H1 (cell line): Measurements from ENCODE around the gene KIAA1328. TPM values are rescaled to one million over a fixed set of nuclear protein-coding genes. Genes with fewer than 3 reads are reported as not detected.

Source experiments
- CTBP2 ChIP-seq: IDR thresholded peaks from 2 replicates; pipeline ENCODE4 v1.7.0; 2011; ENCODE audit warnings: borderline replicate concordance, mild to moderate bottlenecking, moderate library complexity, mixed read lengths, low read length; ENCODE audit not compliant: insufficient read depth, insufficient read length
- FOSL1 ChIP-seq: IDR thresholded peaks from 2 replicates; pipeline ENCODE4 v1.6.1; 2011; ENCODE audit warnings: mild to moderate bottlenecking, low read depth, low read length, moderate library complexity; ENCODE audit not compliant: insufficient read depth
- polyA plus RNA-seq, 7 experiments: library from polyadenylated mRNA; depleted of rRNA in 3 of 7; stranded (reverse) in 5 of 7; unstranded in 2 of 7; fragments of >200 nt in 5 of 7; fragments of 200-250 nt in 2 of 7; gene quantifications; 1 replicate in 5 of 7; 2 replicates in 1 of 7; 4 replicates in 1 of 7; pipeline versions ENCODE4 v1.2.1 to v1.2.3, GENCODE V29; 2011 to 2013; ENCODE audit warnings: missing spikeins in 2 of 7, mixed read lengths in 2 of 7
- total RNA-seq: library from RNA; stranded (reverse); fragmentation: NEBNext Ultra II Directional; extraction: Animal tissue kit (Norgen Biotek cat#: 25700); gene quantifications from 2 replicates; pipeline ENCODE4 v1.2.1, GENCODE V29; 2021
- TF ChIP-seq, protein P1 (sequence below): IDR thresholded peaks from 2 replicates; pipeline ENCODE4 v1.6.1; 2012; ENCODE audit warnings: inconsistent platforms
- TF ChIP-seq, protein P2 (sequence below): fragments of 300-600 bp; sonication (generic); IDR thresholded peaks from 2 replicates; pipeline ENCODE4 v1.7.1; 2012; ENCODE audit warnings: low read length, moderate library complexity, mild to moderate bottlenecking, inconsistent platforms; ENCODE audit not compliant: insufficient replicate concordance

The KIAA1328 gene
- total and polyA plus RNA-seq, 2 of the 8 experiments (the other 6 are each of a cell fraction or from before 2014, with no cell fraction given) = 2.6 to 5.7 TPM

DNA sequence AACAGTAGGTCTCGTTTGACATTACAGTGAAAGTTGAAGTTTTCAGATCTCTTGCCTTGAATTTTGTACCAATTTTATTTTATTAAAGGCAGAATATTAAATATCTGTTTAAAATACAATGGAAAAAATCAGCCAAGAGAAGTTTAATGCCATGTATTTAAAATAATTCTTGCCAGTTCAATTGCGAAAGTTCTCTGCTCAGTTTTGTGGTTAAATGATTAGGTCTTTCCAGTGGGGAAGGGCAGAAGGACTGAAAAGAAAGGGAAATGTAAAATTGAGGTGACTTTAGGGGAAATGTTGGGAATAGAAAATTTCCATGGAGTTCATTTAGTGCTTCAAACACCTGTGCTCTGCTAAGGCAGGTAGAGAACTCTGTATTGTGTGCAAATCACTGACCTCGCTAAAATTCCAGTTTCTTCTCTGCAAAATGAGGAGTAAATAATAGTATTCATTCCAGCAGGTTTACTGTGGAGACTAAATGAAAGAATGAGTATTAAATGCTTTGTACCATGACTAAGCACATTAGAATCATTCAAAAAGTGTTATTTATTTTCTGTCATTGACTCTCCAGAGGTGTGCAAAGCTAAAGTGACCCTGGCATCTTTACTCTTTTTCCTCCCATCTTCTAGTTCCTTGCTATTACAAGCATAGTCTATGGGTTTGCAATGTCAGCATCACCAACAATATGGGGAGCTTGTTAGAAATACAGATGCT lies 74.4 kb downstream of the KIAA1328 start (continued):
- no peak for TF ChIP-seq CTBP2
- TF ChIP-seq FOSL1 = no peak
- TF ChIP-seq, protein P1, sequence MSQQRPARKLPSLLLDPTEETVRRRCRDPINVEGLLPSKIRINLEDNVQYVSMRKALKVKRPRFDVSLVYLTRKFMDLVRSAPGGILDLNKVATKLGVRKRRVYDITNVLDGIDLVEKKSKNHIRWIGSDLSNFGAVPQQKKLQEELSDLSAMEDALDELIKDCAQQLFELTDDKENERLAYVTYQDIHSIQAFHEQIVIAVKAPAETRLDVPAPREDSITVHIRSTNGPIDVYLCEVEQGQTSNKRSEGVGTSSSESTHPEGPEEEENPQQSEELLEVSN = no peak
- TF ChIP-seq, protein P2, sequence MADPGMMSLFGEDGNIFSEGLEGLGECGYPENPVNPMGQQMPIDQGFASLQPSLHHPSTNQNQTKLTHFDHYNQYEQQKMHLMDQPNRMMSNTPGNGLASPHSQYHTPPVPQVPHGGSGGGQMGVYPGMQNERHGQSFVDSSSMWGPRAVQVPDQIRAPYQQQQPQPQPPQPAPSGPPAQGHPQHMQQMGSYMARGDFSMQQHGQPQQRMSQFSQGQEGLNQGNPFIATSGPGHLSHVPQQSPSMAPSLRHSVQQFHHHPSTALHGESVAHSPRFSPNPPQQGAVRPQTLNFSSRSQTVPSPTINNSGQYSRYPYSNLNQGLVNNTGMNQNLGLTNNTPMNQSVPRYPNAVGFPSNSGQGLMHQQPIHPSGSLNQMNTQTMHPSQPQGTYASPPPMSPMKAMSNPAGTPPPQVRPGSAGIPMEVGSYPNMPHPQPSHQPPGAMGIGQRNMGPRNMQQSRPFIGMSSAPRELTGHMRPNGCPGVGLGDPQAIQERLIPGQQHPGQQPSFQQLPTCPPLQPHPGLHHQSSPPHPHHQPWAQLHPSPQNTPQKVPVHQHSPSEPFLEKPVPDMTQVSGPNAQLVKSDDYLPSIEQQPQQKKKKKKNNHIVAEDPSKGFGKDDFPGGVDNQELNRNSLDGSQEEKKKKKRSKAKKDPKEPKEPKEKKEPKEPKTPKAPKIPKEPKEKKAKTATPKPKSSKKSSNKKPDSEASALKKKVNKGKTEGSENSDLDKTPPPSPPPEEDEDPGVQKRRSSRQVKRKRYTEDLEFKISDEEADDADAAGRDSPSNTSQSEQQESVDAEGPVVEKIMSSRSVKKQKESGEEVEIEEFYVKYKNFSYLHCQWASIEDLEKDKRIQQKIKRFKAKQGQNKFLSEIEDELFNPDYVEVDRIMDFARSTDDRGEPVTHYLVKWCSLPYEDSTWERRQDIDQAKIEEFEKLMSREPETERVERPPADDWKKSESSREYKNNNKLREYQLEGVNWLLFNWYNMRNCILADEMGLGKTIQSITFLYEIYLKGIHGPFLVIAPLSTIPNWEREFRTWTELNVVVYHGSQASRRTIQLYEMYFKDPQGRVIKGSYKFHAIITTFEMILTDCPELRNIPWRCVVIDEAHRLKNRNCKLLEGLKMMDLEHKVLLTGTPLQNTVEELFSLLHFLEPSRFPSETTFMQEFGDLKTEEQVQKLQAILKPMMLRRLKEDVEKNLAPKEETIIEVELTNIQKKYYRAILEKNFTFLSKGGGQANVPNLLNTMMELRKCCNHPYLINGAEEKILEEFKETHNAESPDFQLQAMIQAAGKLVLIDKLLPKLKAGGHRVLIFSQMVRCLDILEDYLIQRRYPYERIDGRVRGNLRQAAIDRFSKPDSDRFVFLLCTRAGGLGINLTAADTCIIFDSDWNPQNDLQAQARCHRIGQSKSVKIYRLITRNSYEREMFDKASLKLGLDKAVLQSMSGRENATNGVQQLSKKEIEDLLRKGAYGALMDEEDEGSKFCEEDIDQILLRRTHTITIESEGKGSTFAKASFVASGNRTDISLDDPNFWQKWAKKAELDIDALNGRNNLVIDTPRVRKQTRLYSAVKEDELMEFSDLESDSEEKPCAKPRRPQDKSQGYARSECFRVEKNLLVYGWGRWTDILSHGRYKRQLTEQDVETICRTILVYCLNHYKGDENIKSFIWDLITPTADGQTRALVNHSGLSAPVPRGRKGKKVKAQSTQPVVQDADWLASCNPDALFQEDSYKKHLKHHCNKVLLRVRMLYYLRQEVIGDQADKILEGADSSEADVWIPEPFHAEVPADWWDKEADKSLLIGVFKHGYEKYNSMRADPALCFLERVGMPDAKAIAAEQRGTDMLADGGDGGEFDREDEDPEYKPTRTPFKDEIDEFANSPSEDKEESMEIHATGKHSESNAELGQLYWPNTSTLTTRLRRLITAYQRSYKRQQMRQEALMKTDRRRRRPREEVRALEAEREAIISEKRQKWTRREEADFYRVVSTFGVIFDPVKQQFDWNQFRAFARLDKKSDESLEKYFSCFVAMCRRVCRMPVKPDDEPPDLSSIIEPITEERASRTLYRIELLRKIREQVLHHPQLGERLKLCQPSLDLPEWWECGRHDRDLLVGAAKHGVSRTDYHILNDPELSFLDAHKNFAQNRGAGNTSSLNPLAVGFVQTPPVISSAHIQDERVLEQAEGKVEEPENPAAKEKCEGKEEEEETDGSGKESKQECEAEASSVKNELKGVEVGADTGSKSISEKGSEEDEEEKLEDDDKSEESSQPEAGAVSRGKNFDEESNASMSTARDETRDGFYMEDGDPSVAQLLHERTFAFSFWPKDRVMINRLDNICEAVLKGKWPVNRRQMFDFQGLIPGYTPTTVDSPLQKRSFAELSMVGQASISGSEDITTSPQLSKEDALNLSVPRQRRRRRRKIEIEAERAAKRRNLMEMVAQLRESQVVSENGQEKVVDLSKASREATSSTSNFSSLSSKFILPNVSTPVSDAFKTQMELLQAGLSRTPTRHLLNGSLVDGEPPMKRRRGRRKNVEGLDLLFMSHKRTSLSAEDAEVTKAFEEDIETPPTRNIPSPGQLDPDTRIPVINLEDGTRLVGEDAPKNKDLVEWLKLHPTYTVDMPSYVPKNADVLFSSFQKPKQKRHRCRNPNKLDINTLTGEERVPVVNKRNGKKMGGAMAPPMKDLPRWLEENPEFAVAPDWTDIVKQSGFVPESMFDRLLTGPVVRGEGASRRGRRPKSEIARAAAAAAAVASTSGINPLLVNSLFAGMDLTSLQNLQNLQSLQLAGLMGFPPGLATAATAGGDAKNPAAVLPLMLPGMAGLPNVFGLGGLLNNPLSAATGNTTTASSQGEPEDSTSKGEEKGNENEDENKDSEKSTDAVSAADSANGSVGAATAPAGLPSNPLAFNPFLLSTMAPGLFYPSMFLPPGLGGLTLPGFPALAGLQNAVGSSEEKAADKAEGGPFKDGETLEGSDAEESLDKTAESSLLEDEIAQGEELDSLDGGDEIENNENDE = no peak
